Neural crest cell (in vitro differentiated cells): ENCODE data around the gene BMP7. TPM values are rescaled to one million over a fixed set of nuclear protein-coding genes. Genes with fewer than 3 reads are reported as not detected.
A peak's percentile ranks its signal among the peaks of the same experiment; 100 is the strongest.

ENCODE experiments used
- DNase-seq: peaks from one replicate; pipeline ENCODE4 v3.0.0; 2021; ENCODE audit warnings: low read depth, mixed read lengths, low spot score
- H3K27ac Mint-ChIP-seq: one replicate; pipeline ENCODE4 v1.8.0; 2021; ENCODE audit warnings: mild to moderate bottlenecking, mixed read lengths; ENCODE audit not compliant: unreplicated experiment
- H3K27me3 Mint-ChIP-seq: 2 replicates; pipeline ENCODE4 v1.8.0; 2021; ENCODE audit warnings: low read depth, mild to moderate bottlenecking, mixed read lengths
- H3K36me3 Mint-ChIP-seq: 2 replicates; pipeline ENCODE4 v1.8.0; 2021; ENCODE audit warnings: low read depth, mild to moderate bottlenecking, mixed read lengths
- H3K4me1 Mint-ChIP-seq: 2 replicates; pipeline ENCODE4 v1.8.0; 2021; ENCODE audit warnings: mixed read lengths
- H3K4me3 Mint-ChIP-seq: one replicate; pipeline ENCODE4 v1.8.0; 2021; ENCODE audit warnings: mild to moderate bottlenecking, mixed read lengths
- H3K9me3 Mint-ChIP-seq: 2 replicates; pipeline ENCODE4 v1.8.0; 2021; ENCODE audit warnings: mixed read lengths
- CTCF ChIP-seq: fragments of 200-600 bp; sonication (generic); conservative IDR thresholded peaks from 2 replicates; pipeline ENCODE4 v1.5.0; 2021; ENCODE audit warnings: antibody characterized with exemption, mild to moderate bottlenecking
- total RNA-seq: library from RNA; stranded (reverse); gene quantifications from 2 replicates; pipeline ENCODE4 v1.2.1, GENCODE V29; 2021

Gene BMP7
- total RNA-seq, 1 donor from 2014 or later: 13.8 TPM

GRCh38 chr20:57259938-57260921 is 6.2 kb downstream of the BMP7 start:
- Mint-ChIP-seq H3K27me3 (peaks cover 65% of the 10 kb centered on the region), H3K36me3 (no peaks in the 10 kb centered on the region), H3K4me3 (peak overlapping the region; percentile 52)

GRCh38 chr20:57259121-57259937 is 7.1 kb downstream of the BMP7 start:
- H3K4me1 Mint-ChIP-seq: peaks cover 85% of the 10 kb centered on the region
- no peak for TF ChIP-seq CTCF
- H3K9me3 Mint-ChIP-seq: no peaks in the 10 kb centered on the region
- H3K4me3 Mint-ChIP-seq: peak overlapping the region; percentile 47
- no peak for DNase-seq
- H3K27me3 Mint-ChIP-seq: peaks cover 56% of the 10 kb centered on the region
- H3K36me3 Mint-ChIP-seq: no peaks in the 10 kb centered on the region
- H3K27ac Mint-ChIP-seq: no peak overlapping the region

More at GRCh38 chr20:57259938-57260921, 6.2 kb downstream of the BMP7 start:
- TF ChIP-seq CTCF: no peak
- no peak for DNase-seq
- H3K27ac Mint-ChIP-seq: no peak overlapping the region
- H3K9me3 Mint-ChIP-seq: no peaks in the 10 kb centered on the region
- peaks cover 79% of the 10 kb centered on the region for H3K4me1 Mint-ChIP-seq

GRCh38 chr20:57257701-57258453 is 8.6 kb downstream of the BMP7 start:
- no peak for DNase-seq
- H3K4me1 Mint-ChIP-seq: peaks cover 74% of the 10 kb centered on the region
- peak overlapping the region; percentile 4 for H3K4me3 Mint-ChIP-seq
- H3K36me3 Mint-ChIP-seq: no peaks in the 10 kb centered on the region
- peaks cover 42% of the 10 kb centered on the region for H3K27me3 Mint-ChIP-seq
- H3K9me3 Mint-ChIP-seq: no peaks in the 10 kb centered on the region
- peak overlapping the region; percentile 24 for H3K27ac Mint-ChIP-seq
- TF ChIP-seq CTCF: no peak

GRCh38 chr20:57256908-57257307 is 9.5 kb downstream of the BMP7 start:
- DNase-seq: no peak
- no peak overlapping the region for H3K27ac Mint-ChIP-seq
- H3K27me3 Mint-ChIP-seq: peaks cover 33% of the 10 kb centered on the region
- H3K4me3 Mint-ChIP-seq: no peak overlapping the region
- no peak for TF ChIP-seq CTCF
- H3K36me3 Mint-ChIP-seq: no peaks in the 10 kb centered on the region
- H3K9me3 Mint-ChIP-seq: no peaks in the 10 kb centered on the region
- peaks cover 74% of the 10 kb centered on the region for H3K4me1 Mint-ChIP-seq

GRCh38 chr20:57256205-57256604 is 10.2 kb downstream of the BMP7 start:
- Mint-ChIP-seq H3K27me3 (peaks cover 26% of the 10 kb centered on the region), H3K27ac (no peak overlapping the region), H3K4me1 (peaks cover 73% of the 10 kb centered on the region), H3K9me3 (no peaks in the 10 kb centered on the region), H3K36me3 (no peaks in the 10 kb centered on the region), H3K4me3 (no peak overlapping the region)
- no peak for TF ChIP-seq CTCF
- no peak for DNase-seq
